Stimulated activated CD4-positive, alpha-beta T cell treated with anti-CD3 and anti-CD28 coated beads, Interleukin-15, amount 100 ng/mL, for 1 hour (primary cell): ENCODE measurements around the gene CELF2.

ENCODE experiments used
- DNase-seq, 2 donors: peaks; one replicate each; pipeline ENCODE4 v3.0.0-alpha.2; 2020; ENCODE audit warnings: low read depth in 1 of 2, low spot score in 1 of 2

Gene CELF2

DNA sequence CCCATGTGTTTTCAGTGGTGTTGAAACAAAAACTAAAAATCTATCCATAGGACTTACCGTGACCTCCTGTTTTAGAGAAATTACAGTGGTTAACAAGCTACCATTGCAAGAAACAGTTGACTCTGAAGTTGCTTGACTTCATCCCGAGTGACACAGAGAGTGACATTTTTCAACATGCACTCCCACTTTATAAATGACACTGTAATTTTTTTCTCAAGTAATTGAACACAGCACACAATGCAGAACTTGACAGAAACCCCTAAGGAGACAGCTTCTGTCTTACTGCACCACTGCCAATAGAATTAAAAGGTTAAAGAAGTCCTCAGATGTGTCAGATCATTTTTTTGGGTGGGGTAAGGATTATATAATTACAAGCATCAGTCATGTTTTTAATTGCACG, 246.1 kb downstream of the CELF2 start:
- DNase-seq, result no peak

GRCh38 chr10:11264296-11265048, 246.8 kb downstream of the CELF2 start:
- DNase-seq, result no peak

DNA sequence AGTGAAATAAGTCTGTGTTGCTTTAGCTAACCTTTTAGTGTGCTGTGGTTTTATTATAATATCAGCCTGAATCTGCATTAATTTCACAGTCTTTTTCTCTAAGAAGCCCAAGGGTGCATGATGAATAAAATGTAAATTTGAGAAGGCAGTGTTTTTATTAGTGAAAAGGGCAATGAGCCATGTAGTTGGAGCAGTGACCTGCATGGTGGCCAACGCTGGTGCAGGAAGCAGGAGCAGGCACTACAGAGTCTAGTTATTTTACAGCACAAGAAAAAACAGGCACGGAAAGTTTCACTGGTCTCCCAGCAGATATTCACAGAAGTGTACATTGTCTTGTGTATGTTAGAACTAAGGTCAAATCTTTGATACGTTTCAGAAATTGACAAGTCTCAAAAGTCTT, 247.8 kb downstream of the CELF2 start:
- no peak for DNase-seq

- no peak for DNase-seq
These were observed 248.8 kb downstream of the CELF2 start for GRCh38 chr10:11266426-11266825.

DNA sequence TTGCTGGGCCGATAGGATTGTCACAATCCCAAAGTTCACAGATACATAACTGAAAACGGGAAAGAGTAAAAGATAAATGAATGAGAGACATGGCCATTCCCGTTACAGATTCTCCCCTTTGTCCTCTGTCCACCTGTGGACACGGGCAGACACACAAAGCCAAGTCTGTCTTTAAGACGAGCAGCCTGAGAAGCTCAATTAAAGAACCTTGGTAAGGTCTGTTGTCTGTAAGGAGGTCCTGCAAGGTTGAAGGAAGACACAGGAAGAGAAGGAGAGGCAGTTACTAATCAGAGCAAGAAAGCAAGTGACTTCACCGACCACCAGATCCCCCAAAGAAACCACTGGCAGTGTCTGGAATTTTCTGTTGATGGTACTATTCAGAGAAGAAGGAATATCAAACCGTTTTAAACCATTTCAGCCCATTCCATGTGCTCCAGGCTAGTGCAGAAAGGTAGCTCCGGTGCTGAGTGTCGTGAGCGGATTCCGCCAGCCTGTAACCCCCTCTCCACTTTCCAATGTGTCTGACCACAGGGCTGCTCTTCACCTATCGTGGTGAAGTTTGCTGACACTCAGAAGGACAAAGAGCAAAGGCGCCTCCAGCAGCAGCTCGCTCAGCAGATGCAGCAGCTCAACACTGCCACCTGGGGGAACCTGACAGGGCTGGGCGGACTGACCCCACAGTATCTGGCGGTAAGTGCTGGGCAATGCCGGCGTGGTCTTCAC, 252.6 kb downstream of the CELF2 start:
- DNase-seq, result peak; percentile 49 to 62

- DNase-seq, result no peak
These were observed 253.1 kb downstream of the CELF2 start for GRCh38 chr10:11270858-11271179.

DNA sequence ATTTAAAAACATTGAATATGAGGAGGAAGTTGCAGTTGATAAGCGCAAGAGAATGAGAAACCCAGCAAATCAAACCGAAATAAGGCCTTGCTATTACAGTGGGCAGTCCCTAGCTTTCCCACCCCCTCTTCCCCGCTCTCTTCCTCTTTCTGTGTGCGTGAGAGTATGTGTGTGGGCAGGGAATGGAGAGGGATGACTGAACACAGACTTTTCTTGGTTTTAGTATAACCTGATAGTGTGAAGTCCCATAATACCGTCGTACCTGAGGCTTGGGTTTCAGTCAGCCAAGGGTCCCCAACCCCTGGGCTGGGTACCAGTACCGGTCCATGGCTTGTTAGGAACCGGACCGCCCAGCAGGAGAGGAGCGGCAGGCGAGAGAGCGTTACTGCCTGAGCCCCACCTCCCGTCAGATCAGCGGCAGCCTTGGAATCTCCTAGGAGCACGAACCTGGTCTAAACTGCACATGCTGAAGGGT, 255.3 kb downstream of the CELF2 start:
- DNase-seq, result no peak

DNA sequence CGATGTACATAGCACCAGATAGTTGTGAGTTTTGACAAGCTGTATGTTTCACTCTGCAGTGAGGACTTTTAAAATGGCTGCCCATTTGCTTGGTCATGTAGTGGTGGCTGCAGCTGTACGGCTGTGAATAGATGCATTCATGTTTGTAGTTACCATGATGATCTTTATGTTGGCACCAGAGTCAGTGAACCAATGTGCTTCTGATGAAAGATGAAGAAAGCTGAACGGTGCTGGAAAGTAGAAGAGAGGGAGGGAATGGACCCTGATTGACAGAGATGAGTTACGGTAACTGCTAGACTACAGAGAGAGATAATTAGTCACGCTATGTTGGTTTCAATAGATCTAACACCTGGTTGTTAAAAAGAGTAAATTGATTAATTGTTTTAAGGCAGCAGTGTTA, 256.8 kb downstream of the CELF2 start:
- no peak for DNase-seq

GRCh38 chr10:11275651-11276050, 258.0 kb downstream of the CELF2 start:
- no peak for DNase-seq

DNA sequence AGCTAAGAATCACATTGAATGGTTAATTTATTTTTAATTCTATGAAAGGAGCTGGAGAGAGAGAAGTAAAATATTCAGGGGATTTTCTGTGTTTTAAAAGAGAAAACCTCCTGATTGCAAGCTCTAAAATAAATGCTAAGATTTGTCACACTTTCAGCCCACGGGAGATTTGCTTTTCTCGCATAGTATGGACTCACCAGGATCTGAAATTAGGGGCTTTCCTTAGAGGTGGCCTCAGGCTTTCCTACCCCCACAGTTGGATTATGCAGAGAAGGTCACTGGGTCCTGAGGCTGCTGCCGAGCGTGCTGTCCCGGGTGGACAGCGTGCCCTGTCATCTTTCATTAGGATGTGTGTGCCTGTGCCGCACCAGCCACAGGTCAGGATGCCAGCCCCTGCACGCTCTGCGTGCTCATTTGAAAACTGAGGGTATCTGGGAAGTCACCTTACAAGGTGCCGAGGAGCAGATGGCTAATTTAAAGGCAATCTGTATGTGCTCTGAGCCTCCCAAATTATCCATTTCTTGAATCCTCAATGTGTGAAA, 258.8 kb downstream of the CELF2 start:
- no peak for DNase-seq

GRCh38 chr10:11279314-11279713, 261.6 kb downstream of the CELF2 start:
- DNase-seq, result no peak

DNA sequence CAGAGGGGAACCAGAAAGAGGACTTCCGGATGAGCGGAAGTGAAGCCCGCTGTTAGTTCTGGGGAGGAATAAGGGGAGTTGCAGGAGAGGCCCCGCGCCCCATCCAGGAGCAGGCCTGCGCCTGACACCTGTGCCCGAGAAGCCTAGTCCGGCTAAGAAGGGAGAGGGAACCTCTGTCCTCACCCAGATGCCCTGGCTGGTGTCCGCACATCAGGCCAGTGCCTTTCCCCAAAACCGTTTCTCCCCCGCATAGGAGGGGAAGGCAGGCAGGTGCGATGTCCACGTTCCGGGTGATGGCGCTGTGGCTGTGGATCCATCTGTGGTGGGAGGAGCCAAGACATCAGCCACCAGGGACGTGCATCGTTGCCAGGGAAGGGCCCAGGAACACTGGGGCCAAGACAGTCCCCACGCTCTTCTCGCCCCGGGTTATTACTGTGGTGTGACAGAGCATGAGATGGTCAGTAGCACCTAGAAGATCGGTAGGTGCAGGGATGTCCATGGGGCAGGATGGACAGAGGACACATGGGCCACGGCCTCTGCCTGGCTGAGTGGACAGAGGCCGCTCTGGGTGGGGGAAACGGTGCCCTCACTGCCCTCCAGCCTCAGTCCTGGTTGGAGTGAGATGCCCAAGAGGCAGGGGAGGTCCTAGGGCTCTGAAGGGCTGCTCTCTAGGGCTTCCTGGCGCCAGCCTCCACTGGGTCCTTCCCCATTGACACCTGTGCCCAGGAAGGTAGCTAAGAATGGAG, 262.7 kb downstream of the CELF2 start:
- DNase-seq, result no peak

- DNase-seq, result no peak
These were observed 264.5 kb downstream of the CELF2 start for GRCh38 chr10:11282156-11282555.

DNA sequence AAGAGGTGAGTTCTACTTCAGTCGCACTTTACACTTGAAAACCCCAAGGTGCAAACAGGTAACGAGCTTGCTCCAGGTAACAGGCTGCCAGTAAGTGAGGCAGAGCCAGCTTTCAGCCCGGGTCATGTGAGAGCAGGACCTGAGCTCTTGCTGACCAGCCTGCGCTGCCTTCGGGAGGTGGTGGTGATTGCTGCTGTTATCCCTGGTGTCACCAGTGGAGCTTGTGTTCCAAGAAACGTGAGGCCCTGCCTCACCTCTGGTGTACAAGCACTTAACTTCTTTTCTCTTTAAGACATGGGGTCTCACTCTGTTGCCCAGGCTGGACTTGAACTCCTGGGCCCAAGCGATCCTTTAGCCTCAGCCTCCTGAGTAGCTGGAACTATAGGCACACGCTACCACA, 265.0 kb downstream of the CELF2 start:
- no peak for DNase-seq

GRCh38 chr10:11284291-11285085, 266.8 kb downstream of the CELF2 start:
- no peak for DNase-seq

DNA sequence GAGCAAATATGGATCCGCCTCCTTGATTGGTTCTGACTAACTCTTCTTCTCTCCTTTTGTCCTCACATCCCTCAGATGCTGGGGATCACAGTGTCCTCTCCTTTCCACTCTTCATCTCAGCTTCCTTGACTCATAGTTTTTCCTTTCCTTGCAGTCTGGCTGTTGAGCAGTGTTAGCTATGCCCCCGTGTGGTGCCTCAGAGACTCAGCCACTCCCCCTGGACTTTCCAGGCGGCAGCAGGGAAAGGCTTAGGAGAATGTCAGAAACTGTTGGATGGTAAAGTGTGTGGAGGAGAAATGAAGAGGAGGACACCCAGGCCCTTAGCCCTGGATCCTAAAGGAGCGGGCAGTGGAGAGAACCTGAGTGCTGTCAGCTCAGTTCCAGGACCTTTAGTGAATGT, 267.5 kb downstream of the CELF2 start:
- no peak for DNase-seq

DNA sequence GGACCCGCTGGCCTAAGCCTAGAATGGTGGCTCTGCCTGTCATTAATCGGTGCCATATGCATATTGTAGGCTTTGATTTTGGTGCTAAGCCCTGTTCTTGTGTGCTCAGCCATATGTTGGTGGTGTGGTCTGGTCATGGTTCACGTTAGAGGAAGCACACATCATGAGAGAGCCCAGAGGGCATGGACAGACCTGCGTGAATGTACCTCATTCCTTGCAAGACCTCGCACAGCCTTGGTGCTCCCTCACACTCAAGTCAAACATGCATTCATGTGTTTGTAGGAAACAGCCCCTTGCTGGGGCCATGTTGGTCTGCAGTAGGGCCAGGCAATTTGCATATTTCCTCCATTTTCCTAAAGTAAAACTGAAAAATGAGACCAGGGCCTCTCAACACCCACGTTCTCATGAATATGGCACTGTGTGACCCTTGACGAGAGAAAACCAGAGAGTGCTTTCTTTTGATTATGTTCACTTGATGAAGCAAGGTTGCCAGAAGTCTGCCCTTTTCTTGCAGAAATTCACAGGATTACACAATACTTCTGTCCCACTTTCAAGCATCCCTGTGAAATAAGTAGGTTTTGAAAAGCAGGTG, 268.7 kb downstream of the CELF2 start:
- DNase-seq, result no peak

GRCh38 chr10:11288302-11288701, 270.6 kb downstream of the CELF2 start:
- no peak for DNase-seq

DNA sequence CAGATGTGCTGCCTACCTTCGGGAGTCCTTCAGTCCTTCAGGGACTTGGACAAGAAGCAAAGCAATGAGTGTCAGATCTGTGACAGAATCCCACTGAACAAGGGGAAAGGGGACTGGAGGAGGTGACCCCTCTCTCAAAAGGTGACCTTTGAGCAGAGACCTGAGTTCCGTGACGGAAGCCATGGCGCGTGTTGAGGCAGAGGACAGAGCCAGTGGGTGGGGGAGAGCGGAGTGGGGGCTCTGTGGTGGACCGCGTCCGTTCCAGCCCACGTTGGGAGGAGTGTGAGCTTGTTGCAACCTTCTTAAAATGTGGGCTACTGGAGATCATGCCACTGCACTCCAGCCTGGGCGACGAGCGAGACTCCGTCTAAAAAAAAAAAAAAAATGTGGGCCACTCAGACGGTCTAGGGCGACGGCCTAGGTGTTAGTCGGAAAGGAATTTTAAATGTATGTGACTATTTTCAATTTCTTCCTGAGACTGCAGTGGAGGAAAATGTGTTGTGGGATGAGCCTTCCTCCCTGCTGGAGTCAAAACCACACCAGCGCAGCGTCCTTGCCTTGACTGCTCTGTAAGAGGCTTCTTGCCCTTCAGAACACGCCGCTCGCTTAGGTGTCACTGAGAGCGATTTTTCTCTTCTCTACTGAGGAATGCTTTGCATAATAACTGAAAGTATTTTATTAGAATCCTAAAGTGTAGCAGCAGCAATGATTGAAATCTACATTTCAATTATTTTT, 272.7 kb downstream of the CELF2 start:
- DNase-seq, result no peak
